ENCODE data around the gene RNF141. TPM values are rescaled to one million over a fixed set of nuclear protein-coding genes. Genes with fewer than 3 reads are reported as not detected.

RNF141 gene
- total RNA-seq, 2 donors from 2014 or later, result 34.7 to 42.2 TPM

GRCh38 chr11:10561947-10562346, 21.0 kb upstream of the RNF141 start:
- TF ChIP-seq, protein P1, sequence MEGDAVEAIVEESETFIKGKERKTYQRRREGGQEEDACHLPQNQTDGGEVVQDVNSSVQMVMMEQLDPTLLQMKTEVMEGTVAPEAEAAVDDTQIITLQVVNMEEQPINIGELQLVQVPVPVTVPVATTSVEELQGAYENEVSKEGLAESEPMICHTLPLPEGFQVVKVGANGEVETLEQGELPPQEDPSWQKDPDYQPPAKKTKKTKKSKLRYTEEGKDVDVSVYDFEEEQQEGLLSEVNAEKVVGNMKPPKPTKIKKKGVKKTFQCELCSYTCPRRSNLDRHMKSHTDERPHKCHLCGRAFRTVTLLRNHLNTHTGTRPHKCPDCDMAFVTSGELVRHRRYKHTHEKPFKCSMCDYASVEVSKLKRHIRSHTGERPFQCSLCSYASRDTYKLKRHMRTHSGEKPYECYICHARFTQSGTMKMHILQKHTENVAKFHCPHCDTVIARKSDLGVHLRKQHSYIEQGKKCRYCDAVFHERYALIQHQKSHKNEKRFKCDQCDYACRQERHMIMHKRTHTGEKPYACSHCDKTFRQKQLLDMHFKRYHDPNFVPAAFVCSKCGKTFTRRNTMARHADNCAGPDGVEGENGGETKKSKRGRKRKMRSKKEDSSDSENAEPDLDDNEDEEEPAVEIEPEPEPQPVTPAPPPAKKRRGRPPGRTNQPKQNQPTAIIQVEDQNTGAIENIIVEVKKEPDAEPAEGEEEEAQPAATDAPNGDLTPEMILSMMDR (conservative IDR thresholded peaks at IDR 0.05), result no peak
- Mint-ChIP-seq H3K36me3 (ENCODE audit: low read depth) (no peaks in the 10 kb centered on the region), H3K27me3 (ENCODE audit: insufficient read depth) (peaks cover 3% of the 10 kb centered on the region), H3K4me1 (no peaks in the 10 kb centered on the region), H3K9me3 (no peaks in the 10 kb centered on the region), H3K4me3 (no peak overlapping the region), H3K27ac (no peak overlapping the region)
- 92 to 95% methylated on average over 1 of the region's 1 CpG for WGBS, 2 experiments (ENCODE audit: insufficient coverage in 1 of 2, insufficient read length in 1 of 2)
- no peak for DNase-seq
- H3K27ac ChIP-seq (ENCODE audit: low read depth, low read length), result no peak overlapping the region
- H3K36me3 ChIP-seq (ENCODE audit: control insufficient read depth, insufficient read depth, low read length), result no peaks in the 10 kb centered on the region
- no peaks in the 10 kb centered on the region for H3K27me3 ChIP-seq (ENCODE audit: control insufficient read depth, insufficient read depth, low read length, poor library complexity, severe bottlenecking)
- H3K9ac ChIP-seq (ENCODE audit: extremely low read depth, low read length, poor library complexity, severe bottlenecking), result no peak overlapping the region
- no peaks in the 10 kb centered on the region for H3K9me3 ChIP-seq (ENCODE audit: control insufficient read depth, low read length)
- H3K4me3 ChIP-seq (ENCODE audit: low read length), result no peak overlapping the region
- no peaks in the 10 kb centered on the region for H3K4me1 ChIP-seq (ENCODE audit: control insufficient read depth, insufficient read depth, low read length)

DNA sequence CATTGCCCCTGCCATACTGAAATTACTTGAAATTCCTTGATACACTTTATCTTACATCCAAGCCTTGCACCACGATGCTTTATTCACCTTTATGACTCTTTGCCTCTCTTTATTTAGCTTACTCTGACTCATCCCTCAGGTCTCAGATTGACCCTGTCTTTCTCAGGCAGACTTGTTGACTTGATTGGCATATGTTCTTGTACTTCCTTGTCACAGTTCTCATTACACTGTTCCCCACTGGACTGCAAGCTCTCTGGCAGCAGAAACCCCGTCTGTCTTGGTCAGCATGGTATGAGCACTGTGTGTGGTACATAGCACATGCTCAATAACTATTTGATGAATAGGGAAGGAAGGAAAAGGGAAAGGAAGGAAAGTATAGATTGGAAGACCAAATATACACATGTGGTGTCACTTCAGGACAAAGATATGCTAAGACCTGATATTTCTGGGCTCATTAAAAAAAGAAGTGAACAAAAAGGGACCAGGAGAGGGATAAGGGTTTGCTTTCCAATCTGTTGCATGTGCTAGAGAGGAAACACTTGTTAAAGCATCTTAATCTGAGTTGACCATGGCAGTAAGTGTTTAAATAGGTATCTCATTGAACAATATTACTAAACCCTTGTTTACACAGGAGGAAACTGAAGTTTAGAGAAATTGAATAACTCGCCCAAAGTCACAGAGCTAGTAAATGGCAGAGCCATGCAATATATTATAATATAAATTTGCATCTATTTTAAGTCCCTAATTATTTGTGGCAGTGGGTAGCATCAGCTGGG, 20.2 kb upstream of the RNF141 start:
- no peaks in the 10 kb centered on the region for H3K36me3 Mint-ChIP-seq (ENCODE audit: low read depth)
- no peak overlapping the region for H3K9ac ChIP-seq (ENCODE audit: extremely low read depth, low read length, poor library complexity, severe bottlenecking)

DNA sequence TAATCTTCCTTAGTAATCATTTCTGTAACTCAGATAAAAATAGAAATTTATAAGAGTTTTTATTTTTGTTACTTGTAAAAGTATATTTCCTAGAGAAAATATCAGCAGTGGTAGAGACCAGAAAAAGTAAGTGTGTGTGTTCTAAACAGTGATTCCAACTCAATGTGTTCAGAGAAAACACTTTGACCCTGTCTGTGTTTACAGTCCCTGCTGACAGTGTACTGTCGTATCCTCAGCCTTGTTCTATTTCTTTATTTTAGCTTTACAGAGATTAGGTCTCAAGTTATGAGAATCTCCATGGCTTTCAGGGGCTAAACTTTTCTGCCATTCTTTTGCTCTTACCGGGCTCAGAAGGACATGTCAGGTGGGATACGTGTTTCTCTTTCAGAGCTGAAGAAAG, 17.3 kb upstream of the RNF141 start:
- Histone ChIP-seq H3K9me3 (ENCODE audit: control insufficient read depth, low read length) (no peaks in the 10 kb centered on the region), H3K36me3 (ENCODE audit: control insufficient read depth, insufficient read depth, low read length) (no peaks in the 10 kb centered on the region), H3K9ac (ENCODE audit: extremely low read depth, low read length, poor library complexity, severe bottlenecking) (no peak overlapping the region), H3K4me3 (ENCODE audit: low read length) (no peak overlapping the region), H3K4me1 (ENCODE audit: control insufficient read depth, insufficient read depth, low read length) (no peaks in the 10 kb centered on the region), H3K27ac (ENCODE audit: low read depth, low read length) (no peak overlapping the region), H3K27me3 (ENCODE audit: control insufficient read depth, insufficient read depth, low read length, poor library complexity, severe bottlenecking) (no peaks in the 10 kb centered on the region)
- TF ChIP-seq, protein P1 (conservative IDR thresholded peaks at IDR 0.05), result no peak
- 84 to 97% methylated on average over 3 of the region's 3 CpGs for WGBS, 2 experiments (ENCODE audit: insufficient coverage in 1 of 2, insufficient read length in 1 of 2)
- Mint-ChIP-seq H3K9me3 (peaks cover 1% of the 10 kb centered on the region), H3K36me3 (ENCODE audit: low read depth) (no peaks in the 10 kb centered on the region), H3K27ac (no peak overlapping the region), H3K4me1 (no peaks in the 10 kb centered on the region), H3K27me3 (ENCODE audit: insufficient read depth) (no peaks in the 10 kb centered on the region), H3K4me3 (no peak overlapping the region)
- DNase-seq, result no peak

More for the DNA sequence above, 20.2 kb upstream of the RNF141 start:
- DNase-seq, result no peak
- Mint-ChIP-seq H3K4me3 (no peak overlapping the region), H3K27ac (no peak overlapping the region), H3K27me3 (ENCODE audit: insufficient read depth) (peaks cover 3% of the 10 kb centered on the region), H3K9me3 (no peaks in the 10 kb centered on the region), H3K4me1 (no peaks in the 10 kb centered on the region)
- no peaks in the 10 kb centered on the region for H3K36me3 ChIP-seq (ENCODE audit: control insufficient read depth, insufficient read depth, low read length)
- H3K27ac ChIP-seq (ENCODE audit: low read depth, low read length), result no peak overlapping the region
- H3K9me3 ChIP-seq (ENCODE audit: control insufficient read depth, low read length), result no peaks in the 10 kb centered on the region
- TF ChIP-seq, protein P1 (conservative IDR thresholded peaks at IDR 0.05), result no peak
- H3K4me1 ChIP-seq (ENCODE audit: control insufficient read depth, insufficient read depth, low read length), result no peaks in the 10 kb centered on the region
- H3K27me3 ChIP-seq (ENCODE audit: control insufficient read depth, insufficient read depth, low read length, poor library complexity, severe bottlenecking), result no peaks in the 10 kb centered on the region
- no peak overlapping the region for H3K4me3 ChIP-seq (ENCODE audit: low read length)
- WGBS, 2 experiments (ENCODE audit: insufficient coverage in 1 of 2, insufficient read length in 1 of 2), result 79 to 83% methylated on average over 2 of the region's 3 CpGs

Measured in endodermal cell (in vitro differentiated cells).